GM19238 (cell line): ENCODE results near the gene DNAJA2.
"Not testable (repeated sequence)": the region's sequence is repeated elsewhere in the genome, so short reads cannot be mapped to it uniquely, and the experiment has no call there.

Source experiments
- DNase-seq: peaks from one replicate; pipeline ENCODE4 v3.0.0; 2011; ENCODE audit warnings: low spot score; ENCODE audit not compliant: insufficient read length

The DNAJA2 gene

DNA sequence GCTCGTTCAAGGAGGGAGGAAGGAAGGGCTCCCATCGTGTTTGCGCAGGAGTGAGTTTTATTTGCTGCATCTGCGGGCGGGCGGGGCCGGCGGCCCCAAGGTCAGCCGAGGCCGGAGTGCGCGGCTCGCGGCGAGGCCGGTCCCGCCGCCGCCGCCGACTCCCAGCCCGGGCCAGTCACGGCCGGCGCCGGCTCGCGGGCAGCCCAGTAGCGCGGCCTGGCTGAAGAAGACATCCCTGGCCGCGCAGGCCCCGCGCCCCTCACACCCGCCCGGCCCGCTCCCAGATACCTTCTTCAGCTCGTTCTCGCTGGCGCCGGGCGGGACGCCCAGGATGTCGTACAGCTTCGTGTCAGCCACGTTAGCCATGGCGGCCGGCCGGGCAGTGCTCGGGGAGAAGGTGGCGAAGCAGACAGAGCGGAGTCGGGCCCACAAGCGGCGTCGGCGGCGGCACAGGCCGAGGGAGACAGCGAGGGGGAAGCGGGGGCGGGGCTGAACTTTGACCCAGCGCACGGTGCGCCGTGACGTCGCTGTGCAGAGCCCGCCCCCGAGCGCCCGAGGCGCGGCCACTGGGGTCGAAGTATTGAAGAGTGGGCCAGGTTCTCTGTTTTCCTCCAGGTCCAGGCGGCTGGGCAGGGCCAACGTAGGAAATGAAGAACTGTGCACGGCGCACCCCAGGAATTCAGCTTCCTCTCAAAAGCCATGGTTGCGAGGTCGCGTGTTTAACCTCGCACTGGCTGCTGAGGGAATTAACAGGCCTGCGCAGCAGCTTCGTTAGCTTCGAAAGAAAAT is at the start of gene DNAJA2:
Gene DNAJA2, minus strand, starts transcription at position 468 of the 789 bp plus-strand sequence. Its CDS starts 102 bp downstream, at position 366.
- DNase-seq = peak; percentile 86

DNA sequence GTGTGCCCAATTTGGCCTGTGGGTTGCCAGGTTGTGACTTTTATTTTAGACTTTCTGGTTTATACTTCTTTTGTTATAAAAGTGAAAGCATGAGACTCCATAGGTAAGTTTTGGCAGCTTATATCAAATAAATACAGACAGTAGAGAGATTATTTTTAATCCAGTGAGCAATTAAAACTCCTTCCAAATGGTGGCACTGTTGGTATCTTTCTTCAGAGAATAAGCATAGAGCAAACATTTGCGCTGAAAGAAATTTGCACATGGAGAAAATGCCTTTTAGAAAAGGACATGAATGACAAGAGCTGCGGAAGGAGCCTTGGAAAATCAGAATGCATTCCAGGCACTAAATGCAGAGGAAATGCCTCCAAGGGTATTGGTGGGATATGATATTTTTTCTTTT is 46.1 kb upstream of the DNAJA2 start:
- DNase-seq = no peak

DNA sequence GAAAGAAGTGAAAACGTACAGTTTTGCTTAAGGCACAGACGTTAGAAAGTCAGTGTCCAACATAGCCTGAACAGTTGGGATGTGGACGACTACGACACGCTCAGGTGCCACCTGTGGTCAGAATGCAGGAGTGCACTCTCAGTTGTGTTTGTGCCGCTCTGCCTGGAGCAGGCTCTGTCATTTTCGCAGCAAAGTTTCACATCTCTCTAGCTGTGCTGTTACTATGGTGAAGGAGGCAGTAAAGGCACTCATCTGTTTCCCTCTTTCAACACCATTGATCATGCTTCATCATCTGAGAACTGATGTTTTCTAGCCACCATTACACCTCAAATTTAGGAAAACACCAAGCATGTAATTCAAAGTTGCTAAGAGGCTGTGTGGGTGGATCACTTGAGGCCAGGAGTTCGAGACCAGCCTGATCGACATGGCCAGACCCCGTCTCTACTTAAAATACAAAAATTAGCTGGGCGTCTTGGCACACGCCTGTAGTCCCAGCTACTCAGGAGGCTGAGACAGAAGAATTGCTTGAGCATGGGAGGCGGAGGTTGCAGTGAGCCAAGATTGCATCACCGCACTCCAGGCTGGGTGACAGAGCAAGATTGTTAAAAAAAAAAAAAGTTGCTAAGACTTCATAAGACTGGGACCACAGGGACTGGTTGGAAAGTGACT is 44.9 kb upstream of the DNAJA2 start:
- peak; percentile 83 for DNase-seq

- no peak for DNase-seq
Observed at GRCh38 chr16:47017636-47018035, 44.2 kb upstream of the DNAJA2 start.

DNA sequence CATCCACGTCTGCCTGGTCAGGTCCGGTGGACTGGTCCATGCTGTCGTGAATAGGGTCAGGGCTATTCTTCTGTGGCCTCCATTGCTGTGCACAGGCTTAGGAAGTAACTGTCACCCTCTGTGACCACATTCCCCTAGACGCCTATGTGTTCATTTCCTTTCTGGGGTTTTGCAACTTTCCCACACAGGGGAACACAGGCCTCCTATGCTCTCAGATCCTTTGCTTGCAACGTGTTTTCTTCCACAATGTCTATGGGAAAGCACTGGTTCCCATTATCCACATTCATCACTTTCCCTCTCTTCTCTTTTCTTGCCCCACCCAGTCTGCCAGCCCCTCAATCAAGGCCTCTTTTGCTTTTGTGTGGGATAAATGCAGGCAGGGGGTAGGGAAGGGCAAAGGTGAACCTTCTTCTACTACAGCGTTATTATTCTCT is 43.2 kb upstream of the DNAJA2 start:
- DNase-seq = peak; percentile 57

- DNase-seq = no peak
Observed at GRCh38 chr16:47013910-47014309, 40.4 kb upstream of the DNAJA2 start.

GRCh38 chr16:47013172-47013571 is 39.7 kb upstream of the DNAJA2 start:
- no peak for DNase-seq

GRCh38 chr16:47010812-47011211 is 37.3 kb upstream of the DNAJA2 start:
- DNase-seq = not testable (repeated sequence)

DNA sequence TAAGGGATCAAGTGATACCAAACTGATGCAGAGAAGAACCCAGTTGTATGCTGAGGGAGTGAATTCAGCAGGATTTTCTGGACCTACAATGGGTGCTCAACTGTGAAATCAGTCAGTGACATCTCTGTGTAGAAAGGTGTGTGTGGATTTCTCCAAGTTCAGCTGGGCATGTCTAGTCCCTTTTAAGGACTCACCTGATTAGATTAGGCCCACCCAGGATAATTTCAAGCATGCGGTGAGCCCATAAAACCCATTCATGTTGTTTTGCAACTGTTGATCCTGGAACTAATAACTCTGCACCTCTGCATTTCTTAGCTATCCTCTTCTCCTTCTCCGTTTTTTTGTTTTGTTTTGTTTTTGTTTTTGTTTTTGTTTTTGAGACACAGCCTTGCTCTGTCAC is 35.1 kb upstream of the DNAJA2 start:
- no peak for DNase-seq

- DNase-seq = no peak
Observed at GRCh38 chr16:47008174-47008573, 34.7 kb upstream of the DNAJA2 start.

DNA sequence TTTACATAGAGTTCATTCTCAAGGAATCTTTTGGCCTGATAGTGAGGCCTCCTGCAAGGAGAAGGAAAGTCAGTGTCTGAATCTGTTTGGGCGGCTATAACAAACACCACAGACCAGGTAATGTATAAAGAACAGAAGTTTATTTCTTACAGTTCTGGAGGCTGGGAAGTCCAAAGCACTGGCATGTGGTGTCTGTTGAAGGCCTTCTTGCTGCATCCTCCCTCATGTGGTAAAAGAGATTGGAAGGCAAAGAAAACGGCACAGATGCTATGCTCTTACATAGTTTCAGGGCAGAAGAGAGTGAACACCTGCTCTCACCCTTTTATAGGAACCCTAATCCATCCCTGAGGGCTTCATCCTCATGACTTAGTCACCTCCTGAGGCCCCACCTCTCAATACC is 31.2 kb upstream of the DNAJA2 start:
- no peak for DNase-seq

- DNase-seq = not testable (repeated sequence)
Observed at GRCh38 chr16:47000066-47000465, 26.6 kb upstream of the DNAJA2 start.

- DNase-seq = no peak
Observed at GRCh38 chr16:46997844-46998243, 24.4 kb upstream of the DNAJA2 start.

DNA sequence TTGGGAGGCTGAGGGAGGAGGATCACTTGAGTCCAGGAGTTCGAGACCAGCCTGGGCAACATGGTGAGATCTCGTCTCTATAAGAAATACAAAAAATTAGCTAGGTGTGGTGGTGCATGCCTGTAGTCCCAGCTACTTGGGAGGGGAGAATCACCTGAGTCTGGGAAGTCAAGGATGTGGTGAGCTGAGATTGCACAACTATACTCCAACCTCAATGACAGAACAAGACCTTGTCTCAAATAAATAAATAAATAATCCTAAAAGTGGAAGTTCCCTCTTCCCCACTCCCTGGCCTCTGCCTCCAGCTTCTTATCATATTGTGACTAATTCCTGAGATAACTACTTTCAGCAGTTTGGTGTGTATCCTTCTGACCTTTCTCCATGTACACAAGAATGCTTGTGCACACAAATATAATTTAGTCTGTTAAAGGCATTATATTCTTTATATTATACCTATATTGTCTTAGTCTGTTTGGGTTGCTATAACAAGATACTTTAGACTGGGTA is 23.5 kb upstream of the DNAJA2 start:
- DNase-seq = no peak

DNA sequence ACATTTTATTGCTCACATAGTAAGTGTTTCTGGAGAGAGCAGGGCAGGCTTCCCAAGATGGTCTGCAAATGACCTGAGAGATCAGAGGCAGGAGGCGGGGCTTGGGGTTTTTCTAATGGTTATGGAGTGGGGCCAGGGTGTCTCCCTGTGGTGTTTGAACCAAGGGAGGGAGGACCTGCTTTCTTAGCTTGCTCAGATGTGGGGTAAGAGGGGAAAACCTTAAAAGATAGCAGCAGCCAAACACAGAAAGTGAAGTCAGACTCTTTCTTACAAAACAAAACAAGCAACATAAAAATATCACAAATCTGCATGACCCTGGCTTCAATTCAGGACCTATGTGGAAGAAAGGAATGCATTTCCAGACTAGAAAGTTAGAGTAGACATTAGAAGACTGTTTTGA is 22.9 kb upstream of the DNAJA2 start:
- no peak for DNase-seq

DNA sequence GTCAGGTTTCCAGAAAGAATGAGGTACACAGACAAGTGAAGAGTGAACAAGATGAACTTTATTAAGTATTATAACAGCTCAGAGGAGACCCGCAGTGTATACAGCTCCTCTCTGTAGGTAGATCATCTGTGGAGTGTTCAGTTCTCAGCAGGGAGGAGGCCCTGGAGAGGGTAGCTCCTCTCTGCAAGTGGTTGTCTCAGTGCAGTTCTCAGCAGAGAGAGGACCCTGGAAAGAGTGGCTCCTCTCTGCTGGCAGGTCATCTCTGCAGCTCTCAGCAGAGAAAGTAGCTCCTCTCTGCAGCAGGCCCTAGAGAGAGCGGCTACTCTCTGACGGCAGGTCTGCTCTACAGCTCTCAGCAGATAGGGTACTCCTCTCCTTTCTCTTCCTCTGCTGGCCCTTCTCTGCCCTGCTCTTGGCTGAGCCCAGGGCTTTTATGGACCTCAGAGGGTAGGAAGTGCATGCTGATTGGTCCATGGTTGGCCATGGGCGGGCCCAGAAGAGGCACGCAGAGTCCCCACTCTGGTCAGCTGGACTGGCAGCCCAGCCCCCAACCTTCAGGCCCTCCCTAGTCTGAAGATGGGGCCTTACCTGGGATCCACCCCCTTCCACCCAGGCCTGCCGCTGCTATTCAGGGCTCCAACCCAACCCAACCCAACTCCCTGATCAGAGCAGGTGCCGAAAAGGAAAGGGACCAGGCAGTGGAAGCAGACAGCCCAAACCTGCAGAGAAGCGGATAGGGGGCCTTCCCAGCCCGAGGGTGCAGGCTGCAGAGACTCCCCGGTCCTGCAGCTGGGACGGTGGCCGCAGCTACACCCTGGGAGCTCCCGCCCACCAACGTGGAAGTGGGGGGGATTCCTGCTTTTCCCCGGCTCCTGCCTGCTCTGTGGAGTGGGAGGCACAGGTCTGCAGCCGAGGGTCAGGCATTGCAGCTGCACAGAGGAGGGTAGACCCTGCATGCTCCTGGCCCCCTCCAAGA is 18.5 kb upstream of the DNAJA2 start:
- no peak for DNase-seq

DNA sequence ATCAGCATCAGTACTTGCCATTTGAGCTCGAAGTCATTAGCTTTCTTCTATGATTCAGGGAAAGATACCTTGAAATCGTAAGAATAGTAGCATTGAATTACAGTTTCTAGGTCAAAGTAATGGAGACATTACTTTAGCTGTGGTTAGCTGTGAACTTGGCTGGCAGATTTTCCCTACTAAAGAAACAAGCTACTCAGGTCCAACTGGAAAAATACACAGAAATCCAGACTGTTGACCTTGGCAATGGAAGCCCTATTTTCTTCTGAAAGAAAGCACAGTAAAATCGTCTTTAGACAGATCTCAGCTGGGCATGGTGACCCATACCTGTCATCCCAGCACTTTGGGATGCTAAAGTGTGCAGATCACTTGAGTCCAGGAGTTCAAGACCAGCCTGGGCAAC is 13.4 kb upstream of the DNAJA2 start:
- no peak for DNase-seq

DNA sequence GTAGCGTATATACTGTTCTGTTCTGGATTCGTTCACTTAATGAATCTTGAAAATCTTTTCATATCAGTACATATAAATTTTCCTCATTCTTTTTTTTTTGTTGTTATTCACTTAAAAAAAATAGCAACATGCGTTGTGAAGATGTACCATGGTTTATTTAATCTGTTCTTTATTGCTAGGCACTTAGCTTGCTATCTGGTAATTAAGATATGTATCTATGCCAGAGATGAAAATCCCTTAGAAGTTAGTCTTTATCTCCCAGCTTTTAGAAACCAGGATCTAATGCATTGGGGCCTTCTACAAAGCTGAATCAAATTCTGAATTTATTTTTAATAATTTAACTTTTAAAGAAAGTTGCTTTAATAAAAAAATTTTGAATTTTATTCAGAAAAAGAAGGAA is 13.0 kb upstream of the DNAJA2 start:
- DNase-seq = no peak

GRCh38 chr16:46982335-46982734 is 8.9 kb upstream of the DNAJA2 start:
- no peak for DNase-seq

DNA sequence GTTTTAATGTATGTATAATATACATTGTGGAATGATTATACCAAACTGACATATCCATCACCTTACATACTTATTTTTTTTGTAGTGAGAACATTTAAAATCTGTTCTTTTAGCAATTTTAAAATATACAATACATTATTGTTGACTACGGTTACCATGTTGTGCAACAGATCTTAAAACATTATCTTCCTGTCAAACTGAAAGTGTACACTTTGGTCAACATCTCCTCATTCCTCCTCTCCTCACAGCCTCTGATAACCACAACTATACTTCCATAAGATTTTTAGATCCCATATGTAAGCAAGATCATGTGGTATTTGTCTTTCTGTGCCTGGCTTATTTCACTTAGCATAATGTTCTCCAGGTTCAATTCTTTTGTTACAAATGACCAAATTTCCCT is 7.5 kb upstream of the DNAJA2 start:
- no peak for DNase-seq

- DNase-seq = no peak
Observed at GRCh38 chr16:46976550-46976949, 3.1 kb upstream of the DNAJA2 start.
